Measurements from ENCODE around the gene ASMTL.

DNA sequence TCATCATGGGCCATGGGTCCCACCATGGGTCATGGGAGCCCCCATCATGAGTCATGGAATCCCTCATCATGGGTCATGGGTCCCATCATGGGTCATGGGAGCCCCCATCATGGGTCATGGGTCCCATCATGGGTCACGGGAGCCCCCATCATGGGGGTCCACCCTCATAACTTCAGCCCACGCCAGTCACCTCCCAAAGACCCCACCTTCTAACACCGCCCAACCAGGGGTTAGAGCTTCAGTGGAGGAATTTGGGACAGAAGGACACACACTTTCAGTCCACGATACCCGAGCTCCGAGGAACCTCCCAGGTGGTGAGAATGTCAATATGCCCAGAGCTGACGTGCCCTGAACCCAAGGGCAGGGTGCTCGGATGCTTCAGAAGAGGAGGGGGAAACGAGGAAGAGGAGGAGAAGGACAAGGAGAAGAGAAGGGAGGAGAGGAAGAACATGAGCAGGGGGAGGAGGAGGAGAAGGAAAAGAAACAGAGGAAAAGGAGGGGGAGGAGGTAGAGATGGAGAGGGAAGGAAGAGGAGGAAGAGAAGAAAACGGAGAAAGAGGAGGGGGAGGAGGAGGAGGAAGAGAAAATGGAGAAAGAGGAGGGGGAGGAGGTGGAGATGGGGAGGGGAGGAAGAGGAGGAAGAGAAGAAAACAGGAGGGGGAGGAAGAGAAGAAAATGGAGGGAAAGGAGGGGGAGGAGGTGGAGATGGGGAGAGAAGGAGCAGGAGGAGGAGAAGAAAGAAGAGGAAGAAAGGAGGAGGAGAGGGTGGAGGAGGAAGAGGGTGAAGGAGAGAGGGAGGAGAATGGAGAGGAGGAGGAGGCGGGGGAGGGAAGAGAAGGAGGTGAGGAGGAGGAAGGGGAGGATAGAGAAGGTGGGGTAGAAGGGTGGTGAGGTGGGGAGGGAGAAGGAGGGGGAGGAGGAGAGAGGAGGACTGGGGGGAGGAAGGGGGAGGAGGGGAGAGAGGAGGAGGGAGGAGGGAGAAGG, 98.4 kb downstream of the ASMTL start:
- TF ChIP-seq, protein P1, sequence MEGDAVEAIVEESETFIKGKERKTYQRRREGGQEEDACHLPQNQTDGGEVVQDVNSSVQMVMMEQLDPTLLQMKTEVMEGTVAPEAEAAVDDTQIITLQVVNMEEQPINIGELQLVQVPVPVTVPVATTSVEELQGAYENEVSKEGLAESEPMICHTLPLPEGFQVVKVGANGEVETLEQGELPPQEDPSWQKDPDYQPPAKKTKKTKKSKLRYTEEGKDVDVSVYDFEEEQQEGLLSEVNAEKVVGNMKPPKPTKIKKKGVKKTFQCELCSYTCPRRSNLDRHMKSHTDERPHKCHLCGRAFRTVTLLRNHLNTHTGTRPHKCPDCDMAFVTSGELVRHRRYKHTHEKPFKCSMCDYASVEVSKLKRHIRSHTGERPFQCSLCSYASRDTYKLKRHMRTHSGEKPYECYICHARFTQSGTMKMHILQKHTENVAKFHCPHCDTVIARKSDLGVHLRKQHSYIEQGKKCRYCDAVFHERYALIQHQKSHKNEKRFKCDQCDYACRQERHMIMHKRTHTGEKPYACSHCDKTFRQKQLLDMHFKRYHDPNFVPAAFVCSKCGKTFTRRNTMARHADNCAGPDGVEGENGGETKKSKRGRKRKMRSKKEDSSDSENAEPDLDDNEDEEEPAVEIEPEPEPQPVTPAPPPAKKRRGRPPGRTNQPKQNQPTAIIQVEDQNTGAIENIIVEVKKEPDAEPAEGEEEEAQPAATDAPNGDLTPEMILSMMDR (conservative IDR thresholded peaks at IDR 0.05 in 1 of 2, IDR thresholded peaks at IDR 0.05 in 1 of 2; ENCODE audit: extremely low read depth in 1 of 2, insufficient read depth in 1 of 2, low read depth in 1 of 2, low read length in 2 of 2): no peak
- no peak for TF ChIP-seq EZH2 (IDR thresholded peaks at IDR 0.05; ENCODE audit: borderline replicate concordance, low read length)
